NCI-H446 (cell line): ENCODE results near the gene CYP4F12.

Experiments
- DNase-seq, 2 experiments: peaks; one replicate each; lab custom pipeline; 2025; lab: John Stamatoyannopoulos, UW

The CYP4F12 gene, protein sequence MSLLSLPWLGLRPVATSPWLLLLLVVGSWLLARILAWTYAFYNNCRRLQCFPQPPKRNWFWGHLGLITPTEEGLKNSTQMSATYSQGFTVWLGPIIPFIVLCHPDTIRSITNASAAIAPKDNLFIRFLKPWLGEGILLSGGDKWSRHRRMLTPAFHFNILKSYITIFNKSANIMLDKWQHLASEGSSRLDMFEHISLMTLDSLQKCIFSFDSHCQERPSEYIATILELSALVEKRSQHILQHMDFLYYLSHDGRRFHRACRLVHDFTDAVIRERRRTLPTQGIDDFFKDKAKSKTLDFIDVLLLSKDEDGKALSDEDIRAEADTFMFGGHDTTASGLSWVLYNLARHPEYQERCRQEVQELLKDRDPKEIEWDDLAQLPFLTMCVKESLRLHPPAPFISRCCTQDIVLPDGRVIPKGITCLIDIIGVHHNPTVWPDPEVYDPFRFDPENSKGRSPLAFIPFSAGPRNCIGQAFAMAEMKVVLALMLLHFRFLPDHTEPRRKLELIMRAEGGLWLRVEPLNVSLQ

GRCh38 chr19:15672580-15673175 is at the start of gene CYP4F12:
CYP4F12 (plus strand) TSS chr19:15673087; CDS start chr19:15673530, 443 bp downstream.
- peak; percentile 42 to 75 for DNase-seq

GRCh38 chr19:15623711-15624318 is 49.1 kb upstream of the CYP4F12 start:
- no peak for DNase-seq

DNA sequence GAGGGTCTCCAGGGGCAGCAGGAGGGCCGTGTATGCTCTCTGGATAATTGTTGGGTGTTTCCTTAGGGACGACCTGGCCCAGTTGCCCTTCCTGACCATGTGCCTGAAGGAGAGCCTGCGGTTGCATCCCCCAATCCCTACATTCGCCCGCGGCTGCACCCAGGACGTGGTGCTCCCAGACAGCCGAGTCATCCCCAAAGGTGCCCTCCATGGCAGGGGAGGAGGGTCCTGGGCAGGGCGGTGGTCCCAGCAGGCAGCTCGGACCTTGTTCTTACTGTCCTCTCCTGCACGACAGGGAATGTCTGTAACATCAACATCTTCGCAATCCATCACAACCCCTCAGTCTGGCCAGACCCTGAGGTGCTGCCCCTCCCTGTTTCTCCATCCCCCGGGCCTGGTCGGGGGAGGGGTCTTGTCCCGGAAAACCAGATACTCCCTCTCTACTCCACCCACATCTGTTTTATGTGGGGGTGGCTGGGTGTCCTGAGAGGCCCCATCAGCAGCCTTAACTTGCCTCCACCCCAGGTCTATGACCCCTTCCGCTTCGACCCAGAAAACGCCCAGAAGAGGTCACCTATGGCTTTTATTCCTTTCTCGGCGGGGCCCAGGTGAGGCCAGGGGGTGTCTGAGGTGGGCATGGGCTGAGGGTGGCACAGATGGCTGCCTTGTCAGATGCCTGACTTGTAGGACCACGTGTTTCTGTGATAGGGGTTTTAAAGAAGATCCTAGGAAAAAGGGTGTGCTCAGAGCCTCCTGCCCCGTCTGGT is 44.5 kb upstream of the CYP4F12 start:
- no peak for DNase-seq

- DNase-seq = peak; percentile 8 to 69
Measured at GRCh38 chr19:15629003-15629880, 43.6 kb upstream of the CYP4F12 start.

DNA sequence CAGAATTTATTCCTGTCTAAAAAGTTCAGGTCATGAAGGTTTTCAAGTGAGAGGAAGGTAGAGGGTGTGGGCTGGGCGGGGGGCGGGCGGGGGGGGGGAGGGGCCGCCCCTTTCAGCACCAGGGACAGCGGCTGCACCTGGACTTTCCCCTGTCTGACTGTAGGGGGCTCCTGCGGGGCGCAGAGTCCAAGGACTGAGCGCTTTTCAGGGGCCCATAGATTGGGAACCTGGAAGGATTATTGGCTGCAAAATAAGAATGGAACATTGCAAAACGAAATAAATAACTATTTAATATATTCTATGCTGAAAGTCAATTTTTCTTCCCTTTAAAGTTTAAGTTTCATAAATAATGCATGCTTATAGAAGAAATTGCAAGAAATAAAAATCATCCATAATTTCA is 41.1 kb upstream of the CYP4F12 start:
- peak in 1 of 2 experiments; percentile 9 for DNase-seq

DNA sequence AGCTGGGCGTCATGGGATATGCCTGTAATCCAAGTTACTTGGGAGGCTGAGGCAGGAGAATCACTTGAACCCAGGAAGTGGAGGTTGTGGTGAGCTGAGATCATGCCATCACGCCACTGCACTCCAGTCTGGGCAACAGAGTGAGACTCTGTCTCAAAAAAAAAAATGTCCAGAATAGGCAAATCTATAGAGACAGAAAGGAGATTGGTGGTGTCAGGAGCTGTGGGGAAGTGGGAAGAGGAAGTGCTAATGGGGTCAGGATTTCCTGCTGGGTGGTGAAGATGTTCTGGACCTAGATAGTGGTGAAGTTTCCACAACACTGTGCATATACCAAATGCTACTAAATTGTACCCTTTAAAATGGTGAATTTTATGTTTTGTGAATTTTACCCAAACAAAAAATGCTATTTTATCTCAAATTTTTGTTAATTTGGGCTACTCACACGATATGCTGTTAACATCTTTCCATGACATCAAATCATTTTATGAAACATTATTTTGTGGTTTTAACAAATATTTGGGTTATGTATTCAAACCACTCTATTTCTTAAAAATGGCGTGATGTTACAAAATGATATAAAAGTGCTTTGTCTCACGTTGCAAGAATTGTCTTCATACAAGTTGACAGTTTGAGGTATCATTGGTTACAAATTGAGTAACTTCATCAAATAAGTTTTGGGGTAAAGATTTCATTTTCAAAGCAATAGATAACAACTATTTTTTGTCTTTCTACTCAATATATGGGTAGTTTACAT is 39.6 kb upstream of the CYP4F12 start:
- no peak for DNase-seq

- no peak for DNase-seq
Measured at GRCh38 chr19:15634105-15634504, 38.8 kb upstream of the CYP4F12 start.

- no peak for DNase-seq
Measured at GRCh38 chr19:15635016-15635805, 37.7 kb upstream of the CYP4F12 start.

DNA sequence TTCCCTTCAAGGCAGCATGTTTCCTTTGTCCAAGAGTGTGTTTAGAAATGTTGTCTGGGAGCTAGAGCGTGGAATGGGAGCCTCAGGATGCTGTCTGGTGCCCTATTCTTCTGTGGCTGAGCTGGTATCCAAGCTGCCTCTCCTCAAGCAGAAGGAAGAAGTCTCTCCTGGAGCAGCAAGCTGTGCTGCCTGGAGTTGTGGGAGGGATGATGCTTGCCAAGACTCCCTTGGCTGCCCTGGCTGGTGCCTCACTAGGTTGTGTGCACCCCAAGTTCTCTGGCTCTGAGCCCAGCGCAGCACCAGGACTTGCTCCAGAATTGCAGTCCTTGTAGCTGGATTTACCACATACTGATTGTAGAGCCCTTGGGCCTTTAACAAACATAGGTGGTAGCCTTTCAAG is 36.9 kb upstream of the CYP4F12 start:
- no peak for DNase-seq

DNA sequence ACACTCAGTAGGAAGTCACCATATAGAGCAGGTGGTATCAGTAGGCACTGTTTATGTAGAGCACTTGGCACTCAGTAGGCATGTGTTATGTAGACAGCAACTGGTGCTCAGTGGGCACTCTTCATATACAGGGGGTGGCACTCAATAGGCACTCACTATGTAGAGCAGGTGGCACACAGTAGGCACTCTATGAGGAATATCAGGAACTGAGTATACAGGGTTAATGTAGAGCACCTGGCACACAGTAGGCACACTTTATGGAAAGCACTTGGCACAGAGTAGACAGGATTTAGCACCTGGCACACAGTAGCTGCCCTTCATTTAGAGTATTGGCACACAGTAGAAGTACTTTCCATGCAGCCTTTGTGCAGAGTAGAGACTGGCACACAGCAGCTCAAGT is 33.3 kb upstream of the CYP4F12 start:
- DNase-seq = no peak

- peak in 1 of 2 experiments; percentile 22 for DNase-seq
Measured at GRCh38 chr19:15640294-15640903, 32.5 kb upstream of the CYP4F12 start, which contains the start of gene CYP4F3. CYP4F3 (plus strand) TSS chr19:15640897; CDS start chr19:15641416, 519 bp downstream.

- no peak for DNase-seq
Measured at GRCh38 chr19:15640904-15641597, 31.8 kb upstream of the CYP4F12 start.

- no peak for DNase-seq
Measured at GRCh38 chr19:15641901-15642491, 30.9 kb upstream of the CYP4F12 start.

DNA sequence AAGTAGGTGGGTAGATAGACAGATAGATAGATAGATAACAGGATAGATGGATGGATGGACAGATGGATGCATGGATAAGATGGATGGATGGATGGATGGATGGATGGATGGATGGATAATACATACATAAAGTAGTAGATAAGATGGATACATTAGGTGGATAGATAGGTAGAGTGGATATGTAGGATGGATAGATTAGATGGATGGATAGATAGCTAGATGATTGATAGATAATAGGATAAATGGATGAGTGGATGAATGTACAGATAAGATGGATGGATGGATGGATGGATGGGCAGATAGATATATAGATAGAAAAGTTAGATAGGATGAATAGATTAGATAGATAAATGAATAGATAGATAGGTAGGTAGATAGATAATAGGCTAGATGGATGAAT is 30.1 kb upstream of the CYP4F12 start:
- DNase-seq = no peak

DNA sequence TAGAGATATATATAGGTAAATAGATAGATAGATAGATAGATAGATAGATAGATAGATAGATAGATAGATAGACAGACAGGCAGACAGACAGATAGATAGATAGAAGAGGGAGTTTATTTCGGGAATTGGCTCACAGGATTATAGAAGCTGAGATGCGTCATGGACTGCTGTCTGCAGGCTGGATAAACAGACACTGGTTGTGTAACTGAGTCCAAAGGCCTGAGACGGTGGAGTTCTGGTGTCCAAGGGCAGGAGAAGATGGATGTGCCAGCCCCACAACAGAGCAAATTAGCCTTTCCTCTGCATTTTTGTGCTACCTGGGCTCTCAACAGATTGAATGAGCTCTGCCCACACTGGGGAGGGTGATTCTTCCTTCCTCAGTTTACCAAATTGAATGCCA is 29.5 kb upstream of the CYP4F12 start:
- no peak for DNase-seq

DNA sequence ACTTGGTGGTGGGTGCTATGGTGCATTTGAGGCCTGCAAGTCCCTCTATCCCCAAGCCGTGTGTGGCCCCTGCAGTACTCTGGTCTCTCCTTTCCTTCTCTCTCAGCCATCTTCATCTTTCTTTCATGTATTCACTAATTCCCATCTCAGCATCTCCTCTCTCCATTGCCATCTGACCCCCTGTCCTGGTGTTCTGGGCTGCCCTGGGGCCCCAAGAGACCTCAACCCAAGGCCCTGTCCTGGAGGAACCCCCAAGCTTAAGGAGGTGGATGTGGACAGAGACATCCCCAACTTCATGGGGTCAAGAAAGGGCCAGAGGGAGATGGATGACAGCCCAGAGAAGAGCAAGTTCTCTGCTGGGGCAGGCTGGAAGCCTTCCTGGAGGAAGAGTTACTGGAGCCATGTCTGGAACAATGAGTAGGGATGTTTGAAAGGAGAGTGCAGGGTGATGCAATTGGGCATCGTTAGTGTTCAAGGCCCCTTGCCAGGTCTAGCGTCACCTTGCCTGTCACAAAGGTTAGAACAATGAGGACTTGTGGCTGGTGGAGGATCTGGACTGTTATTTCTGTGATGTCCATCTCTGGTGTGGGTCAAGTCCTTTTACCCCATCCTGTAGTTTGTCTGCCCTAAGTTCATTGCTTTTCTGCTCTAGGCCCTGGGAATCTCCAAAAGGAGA is 28.7 kb upstream of the CYP4F12 start:
- DNase-seq = no peak

- no peak for DNase-seq
Measured at GRCh38 chr19:15644816-15645215, 28.1 kb upstream of the CYP4F12 start.
